NCI-H345 (cell line): Measurements from ENCODE around the gene TPPP2.

Source experiments
- DNase-seq: peaks from one replicate; lab custom pipeline; 2025; lab: John Stamatoyannopoulos, UW

Gene TPPP2

DNA sequence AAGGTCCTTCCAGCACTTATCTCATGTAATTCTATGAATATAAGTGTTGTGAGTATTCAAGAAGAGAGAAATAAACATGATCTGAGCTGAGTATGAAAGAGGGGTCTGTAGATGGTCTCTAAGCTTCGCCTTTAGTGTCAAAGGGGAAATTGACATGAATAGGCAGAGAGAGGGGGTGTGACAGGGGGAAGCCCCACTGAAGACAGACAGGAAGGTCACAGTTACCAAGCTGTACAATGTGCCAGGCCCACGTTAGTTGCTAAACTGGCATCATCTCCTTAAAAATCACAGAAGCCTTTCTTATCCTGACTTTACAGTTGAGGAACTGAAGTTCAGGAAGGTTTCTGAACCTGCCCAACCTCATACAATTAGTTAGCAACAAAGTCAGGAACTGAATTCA is 47.7 kb downstream of the TPPP2 start:
- DNase-seq, result no peak

DNA sequence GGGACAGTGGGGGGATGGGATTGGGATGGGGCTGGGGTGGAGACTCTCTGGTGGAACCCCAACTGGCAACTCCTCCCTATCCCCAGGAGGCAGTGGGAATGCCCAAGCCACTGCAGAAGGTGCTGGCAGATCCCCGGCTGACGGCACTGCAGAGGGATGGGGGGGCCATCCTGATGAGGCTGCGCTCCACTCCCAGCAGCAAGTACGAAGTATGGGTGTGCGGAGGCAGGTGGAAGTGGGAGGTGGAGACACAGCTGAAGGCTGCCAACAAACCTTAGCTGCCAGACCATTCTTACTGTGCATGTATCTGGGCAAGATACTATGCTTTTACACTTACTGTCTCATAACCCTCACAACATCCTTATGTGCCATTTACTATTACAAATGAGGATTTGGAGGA is 48.3 kb downstream of the TPPP2 start:
- DNase-seq, result no peak

DNA sequence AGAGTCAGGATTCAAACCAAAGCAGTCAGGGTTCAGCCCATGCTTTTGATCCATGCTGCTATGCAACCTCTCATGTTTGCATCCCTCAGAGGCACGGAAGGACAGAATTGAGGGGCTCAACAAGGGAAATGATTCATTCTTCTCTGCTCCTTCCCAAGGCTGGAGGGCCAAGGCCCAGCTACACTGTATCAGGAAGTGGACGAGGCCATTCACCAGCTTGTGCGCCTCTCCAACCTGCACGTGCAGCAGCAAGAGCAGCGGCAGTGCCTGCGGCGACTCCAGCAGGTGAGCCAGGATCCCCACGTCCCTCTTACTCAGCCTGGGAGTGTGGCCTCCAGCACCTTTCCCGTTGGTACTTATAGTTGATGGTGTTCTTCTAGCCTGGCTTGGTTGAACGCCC is 48.7 kb downstream of the TPPP2 start:
- no peak for DNase-seq

DNA sequence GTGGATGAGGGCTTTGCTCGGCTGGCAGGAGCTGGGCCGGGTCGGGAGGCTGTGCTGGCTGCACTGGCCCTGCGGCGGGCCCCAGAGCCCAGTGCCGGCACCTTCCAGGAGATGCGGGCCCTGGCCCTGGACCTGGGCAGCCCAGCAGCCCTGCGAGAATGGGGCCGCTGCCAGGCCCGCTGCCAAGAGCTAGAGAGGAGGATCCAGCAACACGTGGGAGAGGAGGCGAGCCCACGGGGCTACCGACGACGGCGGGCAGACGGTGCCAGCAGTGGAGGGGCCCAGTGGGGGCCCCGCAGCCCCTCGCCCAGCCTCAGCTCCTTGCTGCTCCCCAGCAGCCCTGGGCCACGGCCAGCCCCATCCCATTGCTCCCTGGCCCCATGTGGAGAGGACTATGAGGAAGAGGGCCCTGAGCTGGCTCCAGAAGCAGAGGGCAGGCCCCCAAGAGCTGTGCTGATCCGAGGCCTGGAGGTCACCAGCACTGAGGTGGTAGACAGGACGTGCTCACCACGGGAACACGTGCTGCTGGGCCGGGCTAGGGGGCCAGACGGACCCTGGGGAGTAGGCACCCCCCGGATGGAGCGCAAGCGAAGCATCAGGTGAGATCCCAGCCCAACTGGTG is 51.6 kb downstream of the TPPP2 start:
- no peak for DNase-seq
